Superior temporal gyrus (tissue), 1 donor: ENCODE results near the gene LANCL3.
"Not testable (repeated sequence)": the region's sequence is repeated elsewhere in the genome, so short reads cannot be mapped to it uniquely, and the experiment has no call there.

ENCODE experiments used
- DNase-seq: peaks from one replicate; pipeline ENCODE4 v3.0.0-alpha.2; 2016; ENCODE audit errors: extremely low spot score

Gene LANCL3

DNA sequence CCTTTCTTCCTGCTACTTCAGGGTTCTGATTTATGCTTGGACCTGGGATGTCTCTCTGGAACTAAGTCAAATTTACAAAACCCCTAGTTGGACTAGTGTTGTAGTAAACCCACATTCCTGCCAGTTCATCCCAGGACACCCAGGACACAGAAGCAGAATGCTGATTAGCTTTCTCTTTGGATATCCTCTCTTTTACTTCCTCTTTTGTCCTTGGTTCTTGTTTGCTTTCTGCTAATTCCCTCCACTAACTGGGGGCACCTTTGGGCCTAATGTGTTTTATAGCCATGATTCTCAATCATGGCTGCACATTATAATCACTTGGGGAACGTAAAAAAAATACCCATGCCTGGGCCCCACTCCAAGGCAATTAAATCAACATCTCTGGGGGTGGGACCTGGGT is 42.5 kb downstream of the LANCL3 start:
- DNase-seq = no peak

DNA sequence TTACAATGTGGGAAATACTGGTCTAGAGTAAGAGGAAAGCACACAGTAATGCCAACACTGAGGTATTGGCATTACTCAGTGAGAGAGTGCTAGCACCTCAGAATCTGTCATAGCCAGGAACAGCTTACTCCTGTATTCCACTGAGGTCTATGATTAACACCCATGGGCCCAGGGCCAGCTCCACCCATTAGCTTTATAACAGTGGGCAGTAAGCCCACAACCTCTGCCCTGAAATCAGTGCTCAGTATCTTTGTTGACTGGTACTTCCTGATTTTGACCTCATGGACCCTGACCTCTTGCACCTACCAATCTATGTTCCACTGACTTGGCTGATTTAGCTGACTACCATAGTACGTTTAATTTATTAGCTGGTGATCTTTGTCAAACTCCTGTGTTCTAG is 56.1 kb downstream of the LANCL3 start:
- DNase-seq = no peak

DNA sequence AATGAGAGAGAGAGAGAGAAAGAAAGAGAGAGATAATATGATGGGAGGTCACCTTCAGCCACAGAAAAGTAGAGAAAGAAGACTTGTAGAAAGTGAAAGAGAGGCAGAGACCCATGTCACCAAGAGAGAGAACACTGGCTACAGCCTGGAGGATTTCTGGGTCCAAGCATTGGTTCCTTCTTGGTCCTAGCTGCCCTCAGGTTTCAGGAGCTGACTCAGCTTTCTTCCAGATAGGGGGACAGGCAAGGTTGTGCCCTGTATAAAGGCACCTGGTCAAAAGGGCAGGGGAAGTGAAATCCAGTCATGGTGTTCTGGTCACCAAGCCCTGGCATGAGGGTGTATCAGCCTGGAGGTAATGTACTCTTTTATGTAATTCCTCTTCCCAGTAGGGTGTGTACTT is 66.6 kb downstream of the LANCL3 start:
- no peak for DNase-seq

DNA sequence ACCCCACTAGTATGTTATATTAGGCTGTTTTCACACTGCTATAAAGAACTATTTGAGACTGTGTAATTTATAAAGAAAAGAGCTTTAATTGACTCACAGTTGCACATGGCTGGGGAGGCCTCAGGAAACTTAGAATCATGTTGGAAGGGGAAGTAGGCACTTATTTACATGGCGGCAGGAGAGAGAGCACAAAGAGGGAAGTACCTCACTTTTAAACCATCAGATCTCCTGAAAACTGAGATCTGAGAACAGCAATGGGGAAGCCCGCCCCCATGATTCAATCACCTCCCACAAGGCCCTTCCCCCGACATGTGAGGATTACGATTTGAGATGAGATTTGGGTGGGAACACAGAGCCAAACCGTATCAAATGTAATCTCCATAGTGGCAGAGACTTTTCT is 68.7 kb downstream of the LANCL3 start:
- no peak for DNase-seq

DNA sequence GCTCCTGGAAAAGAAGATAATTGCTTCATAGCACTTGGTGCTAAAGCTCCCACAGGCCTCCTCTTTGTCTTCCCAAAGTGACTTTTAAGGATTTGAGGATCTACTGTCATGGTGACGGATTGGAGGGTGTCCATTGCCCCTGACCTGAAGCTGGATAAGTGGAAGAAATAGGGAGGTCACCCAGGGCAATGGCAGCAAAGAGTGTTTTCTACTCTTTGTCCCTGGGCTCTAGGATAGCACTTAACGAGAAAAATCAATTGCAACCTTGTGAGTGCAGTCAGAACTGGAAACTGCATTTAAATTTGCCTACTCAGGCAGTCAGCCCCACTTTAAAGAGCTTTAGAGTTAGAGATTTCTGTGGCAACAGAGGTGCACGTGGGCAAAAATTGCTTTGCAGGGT is 70.4 kb downstream of the LANCL3 start:
- no peak for DNase-seq

DNA sequence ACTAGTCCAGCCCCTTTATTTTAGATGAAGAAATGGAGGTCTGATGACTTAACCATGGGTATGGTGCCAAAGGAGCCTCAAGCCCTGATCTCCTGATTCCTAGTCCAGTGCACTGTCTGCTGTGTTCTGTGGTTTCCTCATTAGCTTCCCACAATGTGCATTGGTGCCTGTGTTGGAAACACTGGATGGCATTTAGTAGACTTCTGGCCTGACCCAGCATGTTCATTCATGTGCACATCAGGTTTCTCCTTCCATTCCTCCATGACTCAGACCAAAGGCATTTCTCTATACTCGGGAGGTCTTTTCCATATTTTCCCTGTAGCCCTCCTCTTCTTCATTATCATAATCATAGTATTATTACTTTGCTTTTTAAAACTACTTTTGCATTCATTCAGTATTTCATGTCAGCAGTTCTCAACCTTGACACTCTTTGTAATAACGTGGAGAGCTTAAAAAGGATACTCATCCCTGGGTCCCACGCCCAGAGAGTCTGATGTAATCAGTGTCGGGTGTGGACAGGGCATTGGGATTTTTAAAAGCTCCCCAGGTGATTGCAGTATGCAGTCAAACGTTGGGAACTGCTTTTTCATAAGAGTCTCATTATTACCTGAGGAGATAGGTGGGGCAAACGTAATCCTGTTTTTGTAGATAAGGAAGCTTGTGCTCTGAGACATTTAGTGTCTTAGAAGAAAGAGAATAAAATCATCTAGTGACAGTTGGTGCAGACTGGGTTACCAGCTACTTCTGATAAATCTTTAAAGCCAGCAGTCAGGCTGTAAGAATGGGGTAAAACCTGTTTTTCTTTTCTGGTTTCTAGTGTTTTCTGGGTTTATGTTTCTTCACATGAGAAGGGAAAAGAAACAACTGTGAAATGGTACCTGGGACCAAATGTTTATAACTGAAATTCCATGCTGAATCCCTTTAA is 73.2 kb downstream of the LANCL3 start:
- no peak for DNase-seq

DNA sequence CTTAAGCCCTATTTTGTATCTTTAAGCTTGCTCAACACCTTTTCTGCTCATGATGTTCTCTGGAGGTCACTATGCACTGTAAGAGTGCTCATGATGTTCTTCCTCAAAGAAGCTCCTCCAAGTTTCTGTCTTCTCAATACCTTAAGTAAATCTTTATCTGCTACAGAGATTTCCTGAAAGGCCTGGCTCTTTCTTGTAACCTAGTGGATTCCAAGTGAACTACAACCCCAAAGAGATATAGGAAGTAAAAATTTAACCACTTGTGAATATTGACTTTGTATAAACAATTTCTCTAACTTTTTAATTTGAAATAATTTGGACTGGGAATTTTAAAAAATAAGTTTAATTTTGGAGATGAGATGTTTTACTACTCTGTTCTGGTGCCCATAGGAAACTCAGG is 74.8 kb downstream of the LANCL3 start:
- DNase-seq = no peak

DNA sequence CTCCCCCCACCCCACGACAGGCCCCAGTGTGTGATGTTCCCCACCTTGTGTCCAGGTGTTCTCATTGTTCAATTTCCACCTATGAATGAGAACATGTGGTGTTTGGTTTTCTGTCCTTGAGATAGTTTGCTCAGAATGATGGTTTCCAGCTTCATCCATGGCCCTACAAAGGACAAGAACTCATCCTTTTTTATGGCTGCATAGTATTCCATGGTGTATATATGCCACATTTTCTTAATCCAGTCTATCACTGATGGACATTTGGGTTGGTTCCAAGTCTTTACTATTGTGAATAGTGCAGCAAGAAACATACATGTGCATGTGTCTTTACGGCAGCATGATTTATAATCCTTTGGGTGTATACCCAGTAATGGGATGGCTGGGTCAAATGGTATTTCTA is 79.4 kb downstream of the LANCL3 start:
- not testable (repeated sequence) for DNase-seq

DNA sequence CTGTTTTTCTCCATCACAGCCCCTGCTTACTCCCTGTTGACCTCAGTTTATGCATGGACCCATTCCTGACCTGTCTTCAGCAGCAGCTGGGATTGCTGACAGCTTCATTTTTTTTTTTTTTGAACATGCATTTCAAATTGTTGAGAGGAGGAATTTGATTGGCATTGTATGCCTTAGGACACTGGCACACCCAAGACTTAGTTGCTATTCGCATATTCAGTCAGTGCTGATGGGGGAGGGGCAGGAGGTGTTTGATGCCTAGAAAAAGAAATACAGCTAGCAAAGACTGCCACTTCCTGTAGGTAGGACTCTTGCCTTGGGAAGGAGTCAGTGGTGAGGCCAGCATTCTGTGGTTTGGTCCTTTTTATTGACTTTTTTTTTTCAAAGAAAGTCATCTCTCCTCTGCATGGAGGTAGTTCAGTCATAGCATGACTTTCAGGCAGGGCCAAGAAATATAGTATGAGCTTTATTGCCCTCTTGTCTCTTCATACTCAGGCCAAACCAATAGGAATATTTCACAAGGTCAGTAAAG is 80.5 kb downstream of the LANCL3 start:
- DNase-seq = no peak

DNA sequence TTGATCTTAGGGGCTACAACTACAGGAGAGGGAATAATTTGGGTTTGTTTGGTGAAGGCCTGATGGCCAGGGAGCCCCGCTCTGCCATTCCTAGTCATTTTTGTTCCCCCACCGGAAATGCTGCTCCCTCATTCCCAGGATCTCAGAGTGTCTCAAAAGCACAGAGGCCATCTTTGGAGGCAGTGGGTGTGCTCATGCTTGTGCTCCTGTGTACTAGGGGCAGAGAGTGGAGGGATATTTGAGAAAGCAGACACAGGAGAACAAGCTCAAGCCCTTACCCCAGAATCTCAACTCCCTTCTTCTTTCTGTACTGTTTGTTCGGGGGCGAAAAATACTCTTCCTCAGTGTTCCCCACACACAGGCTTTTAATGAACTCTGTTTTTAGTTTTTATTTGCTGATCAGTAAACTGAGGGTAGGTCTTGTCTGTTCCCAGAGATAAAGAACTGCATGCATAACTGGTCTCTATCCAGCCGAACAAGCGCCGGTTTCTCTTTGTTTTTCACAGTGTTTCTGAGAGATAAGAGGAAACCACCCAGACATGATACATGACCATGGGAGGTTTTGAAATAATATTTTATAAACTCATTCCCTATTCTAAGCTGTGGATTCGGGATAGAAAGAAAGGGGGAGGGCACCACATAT is 81.2 kb downstream of the LANCL3 start:
- DNase-seq = no peak

DNA sequence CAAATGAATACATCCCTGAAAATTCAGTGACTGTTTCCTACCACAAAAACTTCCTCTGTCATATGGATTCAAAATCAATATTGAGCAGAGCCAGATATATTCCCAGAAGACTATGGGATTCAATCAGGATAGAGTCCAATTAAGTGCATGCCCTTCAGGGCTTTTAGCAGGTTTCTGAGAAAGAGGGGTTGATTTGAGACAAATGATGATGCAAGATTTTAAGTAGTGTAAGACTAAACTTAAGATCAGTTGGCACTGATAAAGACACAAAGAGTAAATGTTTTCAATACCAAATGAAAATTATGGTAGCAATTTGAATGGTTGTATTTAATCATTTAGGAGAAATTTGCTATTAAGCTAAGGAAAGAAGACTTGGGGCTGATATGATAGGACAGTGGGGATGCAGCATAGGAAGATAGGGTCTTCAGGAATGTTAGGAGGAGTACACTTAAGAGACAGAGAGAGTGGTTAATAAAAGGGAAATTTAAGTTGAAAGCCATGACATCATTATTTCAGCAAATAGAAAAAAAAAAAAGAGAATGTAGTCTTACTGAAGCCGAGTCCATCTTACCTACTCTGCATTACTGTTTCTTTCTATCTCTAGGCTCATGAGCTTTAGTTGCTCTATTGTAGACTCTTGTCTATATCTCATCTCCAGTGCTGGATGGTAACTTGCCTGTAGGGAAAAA is 82.1 kb downstream of the LANCL3 start:
- DNase-seq = no peak

DNA sequence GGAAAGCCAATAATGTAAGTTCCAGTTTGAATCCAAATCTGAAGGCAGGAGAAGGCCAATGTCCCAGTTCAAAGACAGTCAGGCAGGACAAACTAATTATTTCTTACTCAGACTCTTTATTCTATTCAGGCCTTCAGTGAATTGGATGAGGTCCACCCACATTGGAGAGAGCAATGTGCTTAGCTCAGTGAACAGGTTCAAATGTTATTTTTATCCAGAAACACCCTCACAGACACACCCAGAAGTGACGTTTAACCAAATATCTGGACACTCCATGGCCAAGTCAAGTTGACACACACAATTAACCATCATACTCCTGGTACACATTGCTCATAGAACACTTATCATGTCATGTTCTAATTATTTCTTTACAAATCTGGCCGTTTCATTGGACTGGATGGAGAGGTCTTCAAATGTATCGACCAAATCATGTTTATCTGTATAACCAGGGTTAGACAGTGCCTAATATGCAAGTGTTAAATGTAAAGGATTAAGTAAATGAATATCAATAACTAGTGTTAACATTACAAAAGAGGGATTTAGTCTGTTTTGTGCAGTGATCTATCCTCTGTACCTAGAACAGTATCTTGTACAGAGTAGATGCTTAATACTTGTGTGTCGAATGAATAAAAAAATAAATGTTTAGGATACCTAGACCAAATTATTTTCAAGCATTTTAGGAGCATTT is 87.0 kb downstream of the LANCL3 start:
- no peak for DNase-seq

DNA sequence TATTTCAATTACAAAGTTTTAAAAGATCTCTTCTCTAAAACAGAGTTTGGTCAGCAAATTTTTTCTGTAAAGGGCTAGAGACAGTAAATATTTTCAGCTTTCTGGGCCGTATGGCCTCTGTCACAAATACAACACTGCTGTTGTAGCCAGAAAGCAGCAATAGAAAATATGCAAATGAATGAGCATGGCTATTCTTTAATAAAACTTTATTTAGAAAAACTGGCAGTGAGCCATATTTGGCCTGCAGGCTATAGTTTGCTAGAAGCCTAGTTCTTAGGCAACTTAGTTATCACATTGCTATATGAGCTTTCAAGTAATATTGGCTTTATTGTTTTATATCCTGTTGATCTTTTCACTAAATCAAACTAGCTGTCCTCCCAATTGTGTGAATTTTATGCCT is 87.6 kb downstream of the LANCL3 start:
- no peak for DNase-seq

DNA sequence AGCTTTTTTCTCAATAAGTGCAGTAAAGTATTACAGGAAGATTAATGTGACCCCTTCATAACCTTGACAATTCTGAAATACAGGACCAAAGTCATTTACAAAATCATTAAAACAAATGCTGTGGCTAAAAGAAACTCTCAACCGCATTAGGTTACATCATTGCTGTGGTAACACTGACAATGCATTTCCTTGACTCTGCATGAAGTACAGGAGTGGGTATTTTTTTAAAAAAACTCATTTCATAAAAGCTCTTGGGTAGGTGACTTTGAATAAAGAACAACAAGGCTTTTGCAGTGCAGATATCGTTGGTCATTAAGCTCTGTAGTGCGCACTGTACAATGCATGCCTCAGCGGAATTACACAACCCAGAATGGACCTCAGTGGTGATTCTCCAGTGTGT is 90.7 kb downstream of the LANCL3 start:
- DNase-seq = no peak

DNA sequence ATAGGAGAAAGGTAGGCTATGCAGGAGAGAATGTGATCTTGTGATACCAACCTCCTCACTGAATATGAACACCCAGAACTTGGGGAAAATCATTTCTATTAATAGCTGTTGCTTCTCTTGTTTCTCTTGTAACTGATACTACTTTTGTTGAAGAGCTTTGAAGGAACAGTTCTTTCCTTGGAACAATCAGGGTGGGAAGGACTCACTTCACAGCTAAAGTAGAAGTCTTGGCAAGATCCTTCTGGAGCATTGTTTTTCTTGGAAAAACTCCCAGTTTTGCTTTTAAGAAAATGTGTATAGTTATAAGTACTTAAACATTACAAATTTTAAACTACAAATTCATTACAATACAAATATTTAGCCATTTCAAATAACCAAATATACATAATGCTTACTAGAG is 95.1 kb downstream of the LANCL3 start:
- DNase-seq = no peak

DNA sequence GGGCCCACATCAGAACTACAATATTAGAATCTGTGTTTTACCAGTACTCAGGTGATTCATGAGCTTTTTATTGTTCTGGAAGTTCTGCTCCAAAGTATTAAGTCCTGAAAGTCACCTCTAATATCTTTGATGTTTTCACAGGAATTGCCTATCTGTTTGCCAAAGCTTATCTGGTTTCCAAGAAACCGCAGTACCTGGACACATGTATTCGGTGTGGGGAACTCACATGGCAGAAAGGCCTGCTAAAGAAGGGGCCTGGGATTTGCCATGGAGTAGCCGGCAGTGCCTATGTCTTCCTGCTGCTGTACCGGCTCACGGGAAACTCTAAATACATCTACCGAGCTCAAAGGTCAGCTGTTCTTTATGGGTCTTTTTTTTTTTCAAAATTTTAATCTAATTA is 95.7 kb downstream of the LANCL3 start:
- no peak for DNase-seq

DNA sequence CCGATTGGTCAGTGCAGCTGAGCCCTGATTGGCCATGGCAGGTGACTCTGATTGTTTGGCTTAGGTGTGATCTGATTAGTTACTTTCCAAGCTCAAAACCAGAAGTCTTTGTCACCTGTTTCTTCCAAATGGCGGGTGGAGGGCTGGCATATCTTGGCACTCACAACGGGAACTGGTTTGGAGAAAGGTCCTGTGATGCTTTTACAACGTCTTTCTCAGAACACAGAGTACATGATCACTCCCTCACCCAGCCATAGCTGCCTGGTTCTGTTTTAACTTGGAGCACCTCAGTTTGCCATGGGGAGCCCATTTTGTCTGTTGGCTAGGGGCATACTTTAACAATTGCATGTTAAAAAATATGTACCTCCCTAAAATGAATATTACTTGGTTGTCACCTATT is 101.1 kb downstream of the LANCL3 start:
- no peak for DNase-seq

DNA sequence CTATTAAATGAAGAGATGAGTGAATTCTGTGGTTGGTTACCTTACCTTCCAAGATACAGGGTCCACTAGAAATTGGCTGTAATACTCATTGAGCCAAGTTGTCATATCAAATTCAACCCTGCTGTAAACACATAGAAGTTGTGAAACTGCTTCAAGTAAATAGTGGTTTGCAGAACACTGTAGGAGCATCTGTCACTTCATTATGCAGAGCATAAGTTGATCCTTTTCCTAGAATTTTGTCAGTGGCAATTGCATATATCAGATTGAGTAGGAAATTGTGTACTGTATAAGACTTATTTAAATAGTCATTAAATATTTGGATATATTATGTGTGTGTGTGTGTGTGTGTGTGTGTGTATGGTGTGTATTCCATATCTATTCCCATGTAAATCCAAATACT is 105.3 kb downstream of the LANCL3 start:
- no peak for DNase-seq

DNA sequence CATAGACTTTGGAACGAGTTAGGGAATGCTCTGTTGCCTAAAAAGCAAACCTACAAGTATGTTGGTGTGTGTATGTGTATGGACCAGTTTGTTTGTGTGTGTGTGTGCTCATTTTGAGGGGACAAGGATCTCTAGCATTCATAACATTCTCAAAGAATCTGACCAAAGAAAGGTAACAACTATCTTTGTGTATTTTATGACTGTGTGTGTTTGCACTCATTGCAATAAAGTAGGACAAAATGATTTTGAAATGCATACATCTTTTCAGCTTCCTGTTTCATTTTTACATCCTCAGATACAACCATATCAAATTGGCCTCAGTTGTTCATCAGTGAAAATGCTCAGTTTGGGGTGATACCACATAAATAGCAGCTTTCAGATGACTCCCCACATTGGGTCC is 105.8 kb downstream of the LANCL3 start:
- no peak for DNase-seq

DNA sequence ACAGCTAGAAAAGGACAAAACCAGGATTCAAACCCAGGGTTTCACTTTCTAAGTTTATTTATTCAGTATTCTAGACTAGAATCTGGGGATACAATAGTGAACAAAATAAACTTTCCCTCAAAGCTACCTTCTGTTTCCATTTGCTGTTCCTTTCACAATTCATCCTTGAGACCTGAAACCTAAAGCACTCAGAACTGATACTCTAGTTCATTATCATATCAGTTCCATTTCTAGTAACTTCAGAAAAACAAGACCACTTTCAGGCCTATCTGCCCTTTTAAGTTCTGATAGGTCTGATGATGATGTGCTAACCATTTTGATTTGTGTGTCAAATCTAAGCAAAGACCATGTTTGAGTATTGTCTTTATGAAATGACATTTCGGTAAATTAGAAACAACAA is 106.3 kb downstream of the LANCL3 start:
- DNase-seq = no peak

DNA sequence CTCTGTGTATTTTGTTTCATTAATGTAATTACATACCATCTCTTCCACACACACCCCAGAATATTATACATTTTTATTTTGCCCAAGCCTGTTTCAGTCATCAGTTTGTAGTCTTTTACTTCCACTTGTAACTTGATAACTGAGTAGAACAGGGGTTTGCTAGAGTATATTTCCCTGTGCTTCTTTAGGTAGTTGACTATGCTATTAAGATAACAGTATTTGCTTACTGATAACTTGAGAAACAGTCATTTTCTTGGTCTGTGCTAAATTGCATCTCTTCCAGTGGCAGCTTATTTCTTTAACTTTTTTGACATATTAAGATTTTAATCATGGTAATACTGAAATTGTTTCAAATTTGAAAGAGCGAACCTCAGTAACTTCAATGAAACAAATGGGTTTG is 107.1 kb downstream of the LANCL3 start:
- DNase-seq = no peak

DNA sequence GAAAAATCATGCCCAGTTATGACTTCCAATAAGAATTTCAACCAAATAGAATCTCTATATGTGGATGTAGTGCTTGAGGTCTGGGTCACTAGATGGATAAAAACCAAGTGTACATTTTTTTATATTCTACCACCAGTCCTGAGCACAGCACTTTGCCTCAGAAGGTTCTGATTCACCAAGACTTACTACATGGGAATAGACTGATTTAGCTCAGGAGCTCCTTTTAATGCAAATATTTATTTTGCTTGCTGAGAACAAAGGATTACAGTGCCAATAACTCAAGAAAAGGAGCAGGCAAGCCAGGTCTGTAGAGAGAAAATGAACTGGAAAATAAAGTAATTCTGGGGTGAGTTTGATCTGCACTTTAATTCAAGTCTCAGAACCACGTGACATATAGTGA is 107.8 kb downstream of the LANCL3 start:
- DNase-seq = no peak
